GM12864 (cell line): Measurements from ENCODE around the gene SERP2.

Source experiments
- DNase-seq: peaks from one replicate; pipeline ENCODE4 v3.0.0-alpha.2; 2011; ENCODE audit warnings: low read depth
- H3K4me3 ChIP-seq: 2 replicates; pipeline ENCODE4 v1.5.1; 2011; ENCODE audit warnings: mild to moderate bottlenecking, low read depth, low read length, control low read depth
- CTCF ChIP-seq: IDR thresholded peaks from 2 replicates; pipeline ENCODE4 v1.5.1; 2011; ENCODE audit warnings: low read depth, mild to moderate bottlenecking, moderate library complexity, low read length, control low read depth, inconsistent platforms; ENCODE audit errors: missing control alignments

SERP2 gene

GRCh38 chr13:44355621-44356020 is 18.0 kb upstream of the SERP2 start:
- DNase-seq = no peak
- TF ChIP-seq CTCF = no peak
- H3K4me3 ChIP-seq = no peak overlapping the region

GRCh38 chr13:44359983-44360375 is 13.6 kb upstream of the SERP2 start:
- DNase-seq = no peak
- no peak for TF ChIP-seq CTCF
- no peak overlapping the region for H3K4me3 ChIP-seq

DNA sequence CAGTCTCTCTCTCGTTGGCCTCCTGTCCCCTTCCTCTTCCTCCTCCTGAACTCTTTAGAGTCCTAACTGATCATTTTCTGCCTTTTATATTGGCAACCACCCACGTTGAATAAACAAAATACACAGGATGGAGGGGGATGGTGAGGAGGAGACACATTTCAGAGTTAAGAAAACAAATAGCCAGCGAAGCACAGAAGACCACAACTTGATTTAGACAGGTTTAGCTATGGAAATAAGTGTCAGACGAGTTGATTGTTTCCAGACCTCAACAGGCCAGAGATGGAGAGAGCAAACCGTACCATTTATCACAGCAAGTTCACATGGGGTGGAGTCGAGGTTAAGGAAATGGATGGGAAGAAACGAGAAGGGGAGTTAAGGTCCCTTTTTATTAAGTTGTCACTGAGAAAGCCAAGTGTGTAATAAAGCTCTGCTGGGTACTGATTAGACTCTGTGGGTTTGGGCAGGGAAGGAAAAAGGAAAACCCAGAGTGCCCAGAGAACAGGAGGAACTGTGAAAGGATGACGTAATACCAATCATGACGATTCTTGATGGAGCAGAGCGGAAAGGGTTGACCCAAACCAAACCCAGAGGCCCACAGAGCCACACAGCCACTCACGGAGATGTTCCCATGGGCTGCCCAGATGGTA is 11.1 kb upstream of the SERP2 start:
- TF ChIP-seq CTCF = no peak

GRCh38 chr13:44363631-44364344 is 9.8 kb upstream of the SERP2 start:
- no peak overlapping the region for H3K4me3 ChIP-seq
- TF ChIP-seq CTCF = no peak
- no peak for DNase-seq

More for the DNA sequence above, 11.1 kb upstream of the SERP2 start:
- DNase-seq = no peak
- no peak overlapping the region for H3K4me3 ChIP-seq

- H3K4me3 ChIP-seq = no peak overlapping the region
- no peak for DNase-seq
- TF ChIP-seq CTCF = no peak
Observed at GRCh38 chr13:44364345-44365000, 9.2 kb upstream of the SERP2 start.

DNA sequence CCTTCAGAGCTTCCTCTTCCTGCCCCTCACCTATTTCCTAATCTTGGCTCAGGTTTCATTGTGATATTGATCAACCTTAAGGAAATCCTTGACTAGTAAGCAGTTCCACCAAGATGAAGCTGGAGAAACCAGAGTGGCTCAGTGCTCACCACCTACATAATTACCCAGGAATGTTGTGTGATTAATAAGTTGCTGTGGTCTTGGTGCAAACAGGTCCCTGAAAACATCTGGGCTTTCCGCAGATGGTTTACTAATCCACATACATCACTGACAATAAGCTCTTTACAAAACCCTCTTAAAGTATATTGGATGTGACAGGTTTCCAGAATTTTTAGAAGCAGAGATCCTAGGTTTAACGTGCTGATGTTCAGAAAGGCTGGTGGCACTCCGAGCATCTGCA is 8.6 kb upstream of the SERP2 start:
- no peak for DNase-seq
- H3K4me3 ChIP-seq = no peak overlapping the region
- TF ChIP-seq CTCF = no peak
